GM15510 (cell line): Measurements from ENCODE around the gene MIGA2.

Experiments
- POLR2A ChIP-seq: IDR thresholded peaks from 3 replicates; pipeline ENCODE4 v1.6.1; 2011; ENCODE audit warnings: borderline replicate concordance; ENCODE audit not compliant: insufficient read length; ENCODE audit errors: extremely low read depth

Gene MIGA2

GRCh38 chr9:129105857-129106694 lies 69.7 kb downstream of the MIGA2 start:
- TF ChIP-seq POLR2A: no peak

- no peak for TF ChIP-seq POLR2A
These were observed 71.2 kb downstream of the MIGA2 start for GRCh38 chr9:129107651-129108050.

DNA sequence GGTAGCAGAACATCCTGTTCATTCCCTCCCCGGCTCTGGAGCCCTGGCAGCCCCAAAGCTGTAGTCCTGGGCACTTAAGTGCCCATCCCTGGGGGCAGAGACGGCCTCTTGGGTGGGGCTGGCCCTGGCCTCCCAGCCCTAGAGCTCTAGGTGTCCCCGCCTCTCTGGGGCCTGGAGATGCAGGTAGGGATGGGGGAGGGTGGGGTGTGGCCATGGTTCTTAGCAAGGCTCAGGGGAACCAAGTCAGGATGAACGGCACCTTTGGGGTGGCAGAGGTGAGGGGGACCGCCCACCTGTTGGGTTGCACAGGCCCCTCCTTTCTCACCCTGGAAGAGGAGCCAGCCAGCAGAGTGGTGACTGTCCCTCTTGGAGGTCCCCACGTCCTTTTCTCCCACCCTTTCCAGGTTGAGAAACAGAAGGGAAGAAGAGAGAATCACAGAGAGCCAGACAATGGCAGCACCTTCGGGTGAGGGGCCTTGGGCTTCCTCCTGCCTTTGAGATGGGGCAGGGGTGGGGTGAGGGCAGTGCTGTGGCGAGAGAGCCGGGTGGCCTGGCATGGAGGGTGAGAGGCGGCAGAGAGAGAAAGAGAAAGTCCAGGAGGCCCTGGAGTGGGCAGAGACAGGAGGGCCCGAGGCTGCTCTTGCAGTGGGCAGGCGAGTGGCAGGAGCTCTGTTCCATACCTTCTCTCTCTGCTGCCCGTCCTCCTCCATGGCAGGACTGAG lies 71.8 kb downstream of the MIGA2 start:
- TF ChIP-seq POLR2A: no peak

DNA sequence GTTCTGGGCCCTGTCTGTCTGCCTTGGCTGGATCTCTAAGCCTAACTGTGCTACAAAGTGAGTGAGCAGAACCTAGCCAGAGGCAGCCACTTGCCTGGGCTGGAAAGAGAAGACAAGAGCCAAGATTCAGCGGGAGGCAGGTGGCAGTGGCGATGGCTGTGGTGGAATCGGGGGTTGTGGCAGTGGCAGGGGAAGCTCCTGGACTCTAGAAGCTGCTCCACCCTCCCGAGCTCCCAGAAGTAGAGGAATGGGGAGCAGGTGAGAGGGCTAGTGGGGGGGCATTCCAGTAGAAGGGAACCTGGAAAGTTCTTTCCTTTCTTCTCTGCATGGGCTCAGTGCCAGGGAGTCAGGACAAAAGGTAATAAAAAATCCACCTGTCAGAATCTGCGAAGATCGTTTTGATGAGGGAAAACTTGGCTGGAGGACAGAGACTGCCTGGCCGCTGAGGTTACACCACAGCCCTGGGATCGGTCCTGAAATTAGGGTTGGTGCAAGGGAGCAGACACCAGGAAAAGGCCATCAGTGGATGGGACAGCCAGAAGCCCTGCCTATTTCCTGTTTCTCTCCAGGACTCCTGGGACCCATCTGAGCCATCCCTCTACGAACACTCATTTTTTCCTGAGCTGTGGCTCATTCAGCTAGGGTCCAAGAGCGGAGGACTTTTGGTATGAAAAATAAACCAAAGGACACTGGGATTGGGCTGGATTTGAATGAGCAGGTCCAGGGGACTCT lies 72.5 kb downstream of the MIGA2 start:
- no peak for TF ChIP-seq POLR2A

GRCh38 chr9:129109537-129109903 lies 73.1 kb downstream of the MIGA2 start:
- TF ChIP-seq POLR2A: no peak

DNA sequence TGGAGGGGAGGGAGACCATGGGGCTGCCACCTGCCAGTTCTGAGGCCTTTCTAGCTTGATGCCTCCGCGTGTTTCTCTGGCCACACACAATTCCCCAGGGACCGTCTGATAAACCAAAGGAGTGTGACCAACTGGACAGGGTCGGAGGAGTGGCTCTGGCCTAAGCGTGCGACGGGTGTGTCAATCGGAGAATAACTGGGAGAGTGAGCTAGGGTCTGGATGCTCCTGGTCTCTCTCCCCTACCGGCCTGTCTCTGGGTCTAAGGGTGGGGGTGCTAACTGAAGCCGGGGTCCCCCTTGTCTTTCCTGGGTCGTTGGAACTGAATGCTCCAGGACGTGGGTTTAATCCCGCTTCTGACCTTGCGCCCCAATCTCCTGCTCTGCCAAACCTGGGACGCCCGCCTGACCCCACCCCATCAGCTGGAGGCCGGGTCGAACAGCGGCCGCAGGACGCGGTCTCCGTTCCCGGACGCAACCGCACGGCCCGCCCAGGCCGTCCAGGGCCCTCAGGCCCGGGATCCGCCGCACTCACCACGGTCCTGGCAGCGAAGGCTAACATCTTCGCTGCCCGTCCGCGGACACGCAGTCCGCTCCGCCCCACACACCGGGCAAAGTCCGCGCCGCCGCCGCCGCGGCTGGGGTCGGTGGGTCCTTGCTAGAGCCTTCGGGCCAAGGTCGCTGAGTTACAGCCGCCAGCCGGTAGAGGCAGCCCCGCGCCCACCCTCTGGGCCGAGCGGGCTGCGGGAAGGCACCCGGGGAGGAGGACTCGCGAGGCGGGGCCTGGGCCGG lies 73.7 kb downstream of the MIGA2 start:
- no peak for TF ChIP-seq POLR2A

GRCh38 chr9:129110740-129111527 lies 74.5 kb downstream of the MIGA2 start, which contains the start of the genes CRAT and PTPA:
Gene CRAT, minus strand, starts transcription at chr9:129110793. Its CDS starts 284 bp downstream, at chr9:129110509.
Gene PTPA, plus strand, starts transcription at chr9:129111415. Its CDS starts 186 bp downstream, at chr9:129111601.
- TF ChIP-seq POLR2A: peak; percentile 87

DNA sequence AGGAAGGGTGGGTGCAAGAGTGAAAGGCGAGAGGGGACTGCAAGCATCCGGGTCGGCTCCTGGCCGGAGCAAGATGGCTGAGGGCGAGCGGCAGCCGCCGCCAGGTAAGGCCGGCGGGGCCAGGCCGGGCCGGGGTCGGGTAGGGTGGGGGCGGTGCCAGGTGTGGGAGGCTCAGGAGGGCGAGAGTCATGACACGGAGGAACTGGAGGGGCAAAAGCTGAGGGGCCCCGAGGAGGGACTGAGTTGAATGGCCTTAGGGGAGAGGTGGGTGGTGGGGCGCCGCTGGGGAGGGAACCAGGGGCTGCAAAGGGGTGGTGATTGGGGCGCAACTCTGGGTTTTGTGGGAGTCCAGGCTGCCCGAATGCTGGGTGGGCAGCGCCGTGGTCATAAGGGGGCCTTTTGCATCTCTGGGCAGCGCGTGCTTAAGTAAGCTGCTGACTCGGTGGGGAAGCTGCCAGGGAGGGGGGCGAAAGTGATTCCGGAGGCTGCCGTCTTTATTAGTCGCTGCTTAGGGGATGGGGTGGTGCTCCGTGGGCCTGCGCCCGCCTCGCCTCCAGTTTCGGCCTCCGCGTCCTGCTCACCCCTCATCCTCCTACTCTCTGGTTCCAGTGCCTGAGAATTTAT lies 75.2 kb downstream of the MIGA2 start:
- no peak for TF ChIP-seq POLR2A

- no peak for TF ChIP-seq POLR2A
These were observed 77.3 kb downstream of the MIGA2 start for GRCh38 chr9:129113645-129114304.

DNA sequence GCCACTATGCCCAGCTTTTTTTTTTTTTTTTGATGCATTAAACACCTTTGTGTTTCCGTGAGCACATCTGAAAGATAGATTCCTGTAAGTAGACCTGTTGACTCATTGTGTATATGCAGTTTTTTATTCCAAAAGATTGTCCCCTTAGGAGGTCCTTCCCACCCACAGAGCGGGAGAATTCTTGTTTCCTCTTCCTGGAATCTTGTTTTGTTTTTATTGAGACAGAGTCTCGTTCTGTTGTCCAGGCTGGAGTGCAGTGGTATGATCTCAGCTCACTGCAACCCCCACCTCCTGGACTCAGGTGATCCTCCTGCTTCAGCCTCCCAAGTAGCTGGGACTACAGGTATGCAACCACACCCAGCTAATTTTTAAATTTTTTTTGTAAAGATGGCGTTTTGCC lies 82.4 kb downstream of the MIGA2 start:
- no peak for TF ChIP-seq POLR2A

GRCh38 chr9:129121483-129121882 lies 85.1 kb downstream of the MIGA2 start:
- TF ChIP-seq POLR2A: no peak
